ENCODE data around the gene SLC3A2.

- TF ChIP-seq CTCF (IDR thresholded peaks at IDR 0.05) (no peak), POLR2AphosphoS5 (IDR thresholded peaks at IDR 0.05) (no peak)
Measured at GRCh38 chr11:62931499-62932278, 51.0 kb downstream of the SLC3A2 start.

All from upper lobe of left lung (tissue), 4 donors.